HCT116 (cell line): ENCODE data around the gene HSPBAP1. TPM values are rescaled to one million over a fixed set of nuclear protein-coding genes. Genes with fewer than 3 reads are reported as not detected.

Source experiments
- ATAC-seq: fragments of 200-7000 bp; cut with Tn5 transposase; 2 replicates; pipeline ENCODE4 v1.9.1; 2020; ENCODE audit warnings: mild to moderate bottlenecking, moderate library complexity
- BruUV-seq: library from RNA; stranded (reverse); fragments of 400-500 nt; replicated peaks from 2 replicates; lab custom pipeline; 2021; lab: Mats Ljungman, UMichigan
- CTCF ChIA-PET: fragments of 300-600 bp; sonication (Branson Sonifier 250); formaldehyde crosslinking; loops from one replicate; lab custom pipeline; 2021; ENCODE audit warnings: antibody characterized with exemption; lab: Charles Lee
- POLR2A ChIA-PET: fragments of 300-600, 350-600 bp; sonication (Branson Sonifier 250); formaldehyde crosslinking; loops from one replicate; lab custom pipeline; 2021; ENCODE audit warnings: antibody characterized with exemption; lab: Charles Lee
- RAD21 ChIA-PET, 2 experiments: fragments of 300-600 bp; sonication (Branson Sonifier 250); formaldehyde crosslinking; loops; one replicate each; lab custom pipeline; 2023; ENCODE audit warnings: low total read pairs in 2 of 2; ENCODE audit not compliant: uncharacterized antibody in 2 of 2, unreplicated experiment in 2 of 2, low non-redundant PET in 1 of 2; lab: Charles Lee
- DNase-seq: peaks from one replicate; pipeline ENCODE4 v3.0.0-alpha.2; 2010; ENCODE audit warnings: low read depth, low spot score
- H2AFZ ChIP-seq: fragments of 200-600 bp; shearing (Covaris generic), sonication (generic); 2 replicates; pipeline ENCODE4 v1.6.1; 2017; ENCODE audit warnings: low read depth, mixed run types, mixed read lengths, antibody characterized with exemption, low read length; ENCODE audit not compliant: poor library complexity, severe bottlenecking
- H3K27ac ChIP-seq: 2 replicates; pipeline ENCODE4 v1.5.1; 2012; ENCODE audit warnings: low read depth, low read length
- H3K27me3 ChIP-seq: fragments of 200-600 bp; sonication (generic); 2 replicates; pipeline ENCODE4 v1.6.1; 2016; ENCODE audit warnings: mixed run types, low read length, mixed read lengths; ENCODE audit not compliant: insufficient read depth
- H3K36me3 ChIP-seq, 2 experiments: fragments of 200-500 bp in 1 of 2; fragments of 200-600 bp in 1 of 2; sonication (Bioruptor generic) in 1 of 2; sonication (generic) in 1 of 2; 2 replicates each; pipeline versions ENCODE4 v1.5.1 to v1.6.1; 2014 to 2016; ENCODE audit warnings: low read length in 2 of 2, inconsistent platforms in 1 of 2, mixed read lengths in 1 of 2, mixed run types in 1 of 2; ENCODE audit not compliant: insufficient read depth in 2 of 2, control insufficient read depth in 1 of 2
- H3K4me1 ChIP-seq, 2 experiments: fragments of 200-600 bp in 1 of 2; sonication (generic) in 1 of 2; 2 replicates each; pipeline versions ENCODE4 v1.5.1 to v1.6.1; 2012 to 2017; ENCODE audit warnings: low read length in 2 of 2, inconsistent platforms in 1 of 2, mild to moderate bottlenecking in 1 of 2, mixed read lengths in 1 of 2, mixed run types in 1 of 2, moderate library complexity in 1 of 2; ENCODE audit not compliant: insufficient read depth in 2 of 2, control insufficient read depth in 1 of 2
- H3K4me2 ChIP-seq: fragments of 200-600 bp; sonication (generic); 2 replicates; pipeline ENCODE4 v1.6.1; 2017; ENCODE audit warnings: mixed run types, low read length, mixed read lengths
- H3K4me3 ChIP-seq, 2 experiments: fragments of 200-600 bp in 1 of 2; sonication (generic) in 1 of 2; replicated peaks in 1 of 2; 2 replicates each; pipeline ENCODE4 v1.5.1; 2011 to 2016; ENCODE audit warnings: low read length in 2 of 2, control low read depth in 1 of 2, low read depth in 1 of 2, mild to moderate bottlenecking in 1 of 2, mixed read lengths in 1 of 2, mixed run types in 1 of 2
- H3K79me2 ChIP-seq: fragments of 200-600 bp; sonication (generic); 2 replicates; pipeline ENCODE4 v1.6.1; 2017; ENCODE audit warnings: mild to moderate bottlenecking, mixed run types, low read length, moderate library complexity, mixed read lengths; ENCODE audit not compliant: insufficient read depth
- H3K9ac ChIP-seq: fragments of 200-600 bp; sonication (generic); 2 replicates; pipeline ENCODE4 v1.6.1; 2016; ENCODE audit warnings: low read length, mixed read lengths
- H3K9me2 ChIP-seq: fragments of 200-600 bp; sonication (generic), shearing (Covaris generic); 2 replicates; pipeline ENCODE4 v1.6.1; 2017; ENCODE audit warnings: mixed run types, mild to moderate bottlenecking, moderate library complexity; ENCODE audit not compliant: insufficient read depth
- H3K9me3 ChIP-seq, 2 experiments: fragments of 200-500 bp in 1 of 2; fragments of 200-600 bp in 1 of 2; sonication (Bioruptor generic) in 1 of 2; sonication (generic) in 1 of 2; 2 replicates each; pipeline ENCODE4 v1.6.1; 2014 to 2017; ENCODE audit warnings: low read length in 2 of 2, mixed read lengths in 2 of 2, inconsistent platforms in 1 of 2, low read depth in 1 of 2, mild to moderate bottlenecking in 1 of 2, mixed run types in 1 of 2, moderate library complexity in 1 of 2; ENCODE audit not compliant: control insufficient read depth in 1 of 2, insufficient read depth in 1 of 2
- H4K20me1 ChIP-seq: fragments of 200-600 bp; sonication (generic), shearing (Covaris generic); 2 replicates; pipeline ENCODE4 v1.6.1; 2017; ENCODE audit warnings: mixed run types, mild to moderate bottlenecking, moderate library complexity; ENCODE audit not compliant: insufficient read depth
- ATF3 ChIP-seq: IDR thresholded peaks from 2 replicates; pipeline ENCODE4 v1.6.1; 2012
- CBX3 ChIP-seq: IDR thresholded peaks from 2 replicates; pipeline ENCODE4 v1.6.1; 2012; ENCODE audit warnings: low read depth
- CEBPB ChIP-seq: IDR thresholded peaks from 2 replicates; pipeline ENCODE4 v1.6.1; 2012; ENCODE audit warnings: low read depth
- EGR1 ChIP-seq: IDR thresholded peaks from 2 replicates; pipeline ENCODE4 v1.6.1; 2012; ENCODE audit warnings: low read depth
- ELF1 ChIP-seq: IDR thresholded peaks from 2 replicates; pipeline ENCODE4 v1.6.1; 2012; ENCODE audit warnings: low read depth, borderline replicate concordance
- EZH2 ChIP-seq: fragments of 200-600 bp; sonication (generic); IDR thresholded peaks from 2 replicates; pipeline ENCODE4 v1.6.1; 2017; ENCODE audit warnings: antibody characterized with exemption, mixed run types
- FOSL1 ChIP-seq: IDR thresholded peaks from 2 replicates; pipeline ENCODE4 v1.6.1; 2012; ENCODE audit warnings: low read depth
- JUND ChIP-seq: IDR thresholded peaks from 2 replicates; pipeline ENCODE4 v1.6.1; 2012
- POLR2A ChIP-seq: IDR thresholded peaks from 2 replicates; pipeline ENCODE4 v1.7.0; 2011; ENCODE audit warnings: borderline replicate concordance; ENCODE audit not compliant: insufficient read depth, insufficient read length; ENCODE audit errors: extremely low read depth
- RAD21 ChIP-seq: IDR thresholded peaks from 2 replicates; pipeline ENCODE4 v1.6.1; 2012; ENCODE audit warnings: low read depth, mild to moderate bottlenecking
- REST ChIP-seq: IDR thresholded peaks from 2 replicates; pipeline ENCODE4 v1.6.1; 2012; ENCODE audit warnings: low read depth
- SP1 ChIP-seq: IDR thresholded peaks from 2 replicates; pipeline ENCODE4 v1.6.1; 2012; ENCODE audit warnings: low read depth
- SRF ChIP-seq: IDR thresholded peaks from 2 replicates; pipeline ENCODE4 v1.6.1; 2012; ENCODE audit warnings: low read depth
- TCF7L2 ChIP-seq: IDR thresholded peaks from 2 replicates; pipeline ENCODE4 v1.7.0; 2011; ENCODE audit warnings: borderline replicate concordance, inconsistent platforms; ENCODE audit not compliant: insufficient read depth, insufficient read length; ENCODE audit errors: extremely low read depth
- YY1 ChIP-seq: IDR thresholded peaks from 2 replicates; pipeline ENCODE4 v1.6.1; 2011; ENCODE audit warnings: low read length, low read depth, moderate library complexity, mild to moderate bottlenecking; ENCODE audit not compliant: insufficient replicate concordance; ENCODE audit errors: extremely low read depth
- ZFX ChIP-seq: fragments of 450-650 bp; IDR thresholded peaks from 2 replicates; pipeline ENCODE4 v1.6.1; 2017
- intact Hi-C: fragments of 100-400 bp; cut with micrococcal nuclease; formaldehyde crosslinking; loops from 2 replicates; pipeline ENCODE4 v1.10.0; 2022
- total RNA-seq: library from RNA; stranded (reverse); gene quantifications from one replicate; pipeline ENCODE4 v1.2.1, GENCODE V29; 2021; ENCODE audit not compliant: unreplicated experiment
- TF ChIP-seq, protein P1 (sequence below): IDR thresholded peaks from 2 replicates; pipeline ENCODE4 v1.6.1; 2011; ENCODE audit warnings: mild to moderate bottlenecking, low read length, moderate library complexity; ENCODE audit not compliant: insufficient replicate concordance; ENCODE audit errors: extremely low read depth
- TF ChIP-seq, protein P2 (sequence below), 3 experiments: fragments of 200-600 bp in 1 of 3; sonication (generic) in 1 of 3; IDR thresholded peaks in 2 of 3; conservative IDR thresholded peaks in 1 of 3; 2 replicates each; pipeline ENCODE4 v1.5.1; 2012 to 2017; ENCODE audit warnings: low read depth in 2 of 3, low read length in 2 of 3, antibody characterized with exemption in 1 of 3, borderline replicate concordance in 1 of 3, control low read depth in 1 of 3, mild to moderate bottlenecking in 1 of 3, mixed read lengths in 1 of 3, mixed run types in 1 of 3, moderate library complexity in 1 of 3; ENCODE audit not compliant: insufficient read depth in 1 of 3

The HSPBAP1 gene
- total RNA-seq, 1 experiment from 2014 or later = 6.6 TPM

GRCh38 chr3:122777563-122777962 lies 16.1 kb downstream of the HSPBAP1 start:
- TF ChIP-seq TCF7L2 (no peak), SRF (no peak), REST (no peak), ATF3 (no peak), SP1 (no peak), RAD21 (no peak), ZFX (no peak), EZH2 (no peak), JUND (no peak), YY1 (no peak), ELF1 (no peak), CEBPB (no peak), POLR2A (no peak), CBX3 (no peak), EGR1 (no peak), FOSL1 (no peak)
- TF ChIP-seq, protein P1, sequence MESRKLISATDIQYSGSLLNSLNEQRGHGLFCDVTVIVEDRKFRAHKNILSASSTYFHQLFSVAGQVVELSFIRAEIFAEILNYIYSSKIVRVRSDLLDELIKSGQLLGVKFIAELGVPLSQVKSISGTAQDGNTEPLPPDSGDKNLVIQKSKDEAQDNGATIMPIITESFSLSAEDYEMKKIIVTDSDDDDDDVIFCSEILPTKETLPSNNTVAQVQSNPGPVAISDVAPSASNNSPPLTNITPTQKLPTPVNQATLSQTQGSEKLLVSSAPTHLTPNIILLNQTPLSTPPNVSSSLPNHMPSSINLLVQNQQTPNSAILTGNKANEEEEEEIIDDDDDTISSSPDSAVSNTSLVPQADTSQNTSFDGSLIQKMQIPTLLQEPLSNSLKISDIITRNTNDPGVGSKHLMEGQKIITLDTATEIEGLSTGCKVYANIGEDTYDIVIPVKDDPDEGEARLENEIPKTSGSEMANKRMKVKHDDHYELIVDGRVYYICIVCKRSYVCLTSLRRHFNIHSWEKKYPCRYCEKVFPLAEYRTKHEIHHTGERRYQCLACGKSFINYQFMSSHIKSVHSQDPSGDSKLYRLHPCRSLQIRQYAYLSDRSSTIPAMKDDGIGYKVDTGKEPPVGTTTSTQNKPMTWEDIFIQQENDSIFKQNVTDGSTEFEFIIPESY = no peak
- TF ChIP-seq, protein P2, sequence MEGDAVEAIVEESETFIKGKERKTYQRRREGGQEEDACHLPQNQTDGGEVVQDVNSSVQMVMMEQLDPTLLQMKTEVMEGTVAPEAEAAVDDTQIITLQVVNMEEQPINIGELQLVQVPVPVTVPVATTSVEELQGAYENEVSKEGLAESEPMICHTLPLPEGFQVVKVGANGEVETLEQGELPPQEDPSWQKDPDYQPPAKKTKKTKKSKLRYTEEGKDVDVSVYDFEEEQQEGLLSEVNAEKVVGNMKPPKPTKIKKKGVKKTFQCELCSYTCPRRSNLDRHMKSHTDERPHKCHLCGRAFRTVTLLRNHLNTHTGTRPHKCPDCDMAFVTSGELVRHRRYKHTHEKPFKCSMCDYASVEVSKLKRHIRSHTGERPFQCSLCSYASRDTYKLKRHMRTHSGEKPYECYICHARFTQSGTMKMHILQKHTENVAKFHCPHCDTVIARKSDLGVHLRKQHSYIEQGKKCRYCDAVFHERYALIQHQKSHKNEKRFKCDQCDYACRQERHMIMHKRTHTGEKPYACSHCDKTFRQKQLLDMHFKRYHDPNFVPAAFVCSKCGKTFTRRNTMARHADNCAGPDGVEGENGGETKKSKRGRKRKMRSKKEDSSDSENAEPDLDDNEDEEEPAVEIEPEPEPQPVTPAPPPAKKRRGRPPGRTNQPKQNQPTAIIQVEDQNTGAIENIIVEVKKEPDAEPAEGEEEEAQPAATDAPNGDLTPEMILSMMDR (IDR thresholded peaks at IDR 0.05 in 2 of 3, conservative IDR thresholded peaks at IDR 0.05 in 1 of 3; ENCODE audit: borderline replicate concordance in 1 of 3, insufficient read depth in 1 of 3, low read depth in 2 of 3, low read length in 2 of 3) = no peak
- H2AFZ ChIP-seq = no peak overlapping the region
- no peak overlapping the region for H3K9ac ChIP-seq
- ATAC-seq = no peak
- intact Hi-C loops = no loop called here
- no peaks in the 10 kb centered on the region for H3K79me2 ChIP-seq
- no peak for DNase-seq
- no peak overlapping the region for H3K27ac ChIP-seq
- H3K9me3 ChIP-seq = no peaks in the 10 kb centered on the region
- ChIA-PET POLR2A (no interaction called here), CTCF (no interaction called here), RAD21 (no interaction called here)
- no peak overlapping the region for H3K4me3 ChIP-seq
- no peaks in the 10 kb centered on the region for H4K20me1 ChIP-seq
- H3K9me2 ChIP-seq = no peaks in the 10 kb centered on the region
- H3K4me1 ChIP-seq = no peaks in the 10 kb centered on the region
- BruUV-seq = no TSS peak
- no peaks in the 10 kb centered on the region for H3K27me3 ChIP-seq
- H3K36me3 ChIP-seq = no peaks in the 10 kb centered on the region
- H3K4me2 ChIP-seq = no peak overlapping the region
